Stimulated activated CD4-positive, alpha-beta T cell treated with anti-CD3 and anti-CD28 coated beads, Interleukin-1b, Interleukin-23, amount 100 ng/mL, for 4 hours (primary cell): Measurements from ENCODE around the gene SELENOP.

Source experiments
- DNase-seq, 2 donors: peaks; one replicate each; pipeline ENCODE4 v3.0.0-alpha.2; 2020; ENCODE audit warnings: low read depth in 2 of 2

Gene SELENOP

GRCh38 chr5:42798284-42799240 lies 13.1 kb downstream of the SELENOP start:
- no peak for DNase-seq

GRCh38 chr5:42791151-42791550 lies 20.5 kb downstream of the SELENOP start:
- DNase-seq: no peak

- DNase-seq: no peak
These were observed 23.8 kb downstream of the SELENOP start for GRCh38 chr5:42787845-42788244.

- no peak for DNase-seq
These were observed 24.6 kb downstream of the SELENOP start for GRCh38 chr5:42787073-42787472.

GRCh38 chr5:42785756-42786155 lies 25.9 kb downstream of the SELENOP start:
- DNase-seq: no peak

GRCh38 chr5:42784132-42784531 lies 27.6 kb downstream of the SELENOP start:
- DNase-seq: no peak

- no peak for DNase-seq
These were observed 30.1 kb downstream of the SELENOP start for GRCh38 chr5:42781584-42781983.

GRCh38 chr5:42779083-42779482 lies 32.6 kb downstream of the SELENOP start:
- no peak for DNase-seq

GRCh38 chr5:42772265-42772993 lies 39.3 kb downstream of the SELENOP start:
- no peak for DNase-seq

GRCh38 chr5:42770003-42770402 lies 41.7 kb downstream of the SELENOP start:
- DNase-seq: no peak

GRCh38 chr5:42768106-42768504 lies 43.6 kb downstream of the SELENOP start:
- DNase-seq: no peak

GRCh38 chr5:42767491-42768105 lies 44.1 kb downstream of the SELENOP start:
- DNase-seq: no peak

- DNase-seq: no peak
These were observed 49.9 kb downstream of the SELENOP start for GRCh38 chr5:42761791-42762190.

GRCh38 chr5:42760426-42760825 lies 51.3 kb downstream of the SELENOP start:
- no peak for DNase-seq

GRCh38 chr5:42759456-42759855 lies 52.2 kb downstream of the SELENOP start:
- no peak for DNase-seq

GRCh38 chr5:42756606-42757601 lies 54.8 kb downstream of the SELENOP start, which contains the start of gene CCDC152:
Gene CCDC152 (plus strand): TSS chr5:42756818. CDS start chr5:42759122, 2,304 bp downstream.
- peak; percentile 31 to 42 for DNase-seq

- DNase-seq: no peak
These were observed 58.6 kb downstream of the SELENOP start for GRCh38 chr5:42753099-42753498.

- no peak for DNase-seq
These were observed 60.6 kb downstream of the SELENOP start for GRCh38 chr5:42751044-42751443.

GRCh38 chr5:42750507-42750906 lies 61.2 kb downstream of the SELENOP start:
- DNase-seq: no peak
